Measurements from ENCODE around the gene CLEC14A. TPM values are rescaled to one million over a fixed set of nuclear protein-coding genes. Genes with fewer than 3 reads are reported as not detected.

The CLEC14A gene
- total RNA-seq, 4 donors from 2014 or later = 2.4 to 5.7 (median 5.3) TPM; not detected in 1

GRCh38 chr14:38291681-38292467 lies 36.0 kb upstream of the CLEC14A start:
- Histone ChIP-seq H3K27me3 (no peaks in the 10 kb centered on the region), H3K4me3 (no peak overlapping the region), H3K27ac (no peak overlapping the region), H3K9me3 (no peaks in the 10 kb centered on the region), H3K4me1 (no peaks in the 10 kb centered on the region), H3K36me3 (no peaks in the 10 kb centered on the region)
- TF ChIP-seq, protein P1, sequence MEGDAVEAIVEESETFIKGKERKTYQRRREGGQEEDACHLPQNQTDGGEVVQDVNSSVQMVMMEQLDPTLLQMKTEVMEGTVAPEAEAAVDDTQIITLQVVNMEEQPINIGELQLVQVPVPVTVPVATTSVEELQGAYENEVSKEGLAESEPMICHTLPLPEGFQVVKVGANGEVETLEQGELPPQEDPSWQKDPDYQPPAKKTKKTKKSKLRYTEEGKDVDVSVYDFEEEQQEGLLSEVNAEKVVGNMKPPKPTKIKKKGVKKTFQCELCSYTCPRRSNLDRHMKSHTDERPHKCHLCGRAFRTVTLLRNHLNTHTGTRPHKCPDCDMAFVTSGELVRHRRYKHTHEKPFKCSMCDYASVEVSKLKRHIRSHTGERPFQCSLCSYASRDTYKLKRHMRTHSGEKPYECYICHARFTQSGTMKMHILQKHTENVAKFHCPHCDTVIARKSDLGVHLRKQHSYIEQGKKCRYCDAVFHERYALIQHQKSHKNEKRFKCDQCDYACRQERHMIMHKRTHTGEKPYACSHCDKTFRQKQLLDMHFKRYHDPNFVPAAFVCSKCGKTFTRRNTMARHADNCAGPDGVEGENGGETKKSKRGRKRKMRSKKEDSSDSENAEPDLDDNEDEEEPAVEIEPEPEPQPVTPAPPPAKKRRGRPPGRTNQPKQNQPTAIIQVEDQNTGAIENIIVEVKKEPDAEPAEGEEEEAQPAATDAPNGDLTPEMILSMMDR (IDR thresholded peaks at IDR 0.05) = no peak
- TF ChIP-seq POLR2A (IDR thresholded peaks at IDR 0.05) = no peak
- TF ChIP-seq POLR2AphosphoS5 (IDR thresholded peaks at IDR 0.05) = no peak
- no peak for TF ChIP-seq EP300 (IDR thresholded peaks at IDR 0.05; ENCODE audit: low read depth)
- intact Hi-C loops (cut with DNase I; ENCODE audit: low total_unique reads) (no loop called here), in situ Hi-C loops (cut with MboI; ENCODE audit: low pct_ligation_motif_present in 1 of 4, low pct_unique_long_range_greater_than_20kb in 1 of 4, low sequenced_read_pairs in 3 of 4) (no loop called here)
- DNase-seq = no peak

- Histone ChIP-seq H3K4me3 (no peak overlapping the region), H3K9me3 (no peaks in the 10 kb centered on the region), H3K27ac (no peak overlapping the region), H3K36me3 (no peaks in the 10 kb centered on the region), H3K27me3 (no peaks in the 10 kb centered on the region), H3K4me1 (no peaks in the 10 kb centered on the region)
- WGBS, 2 donors (ENCODE audit: low coverage in 1 of 2) = 6 to 22% methylated on average over 5 of the region's 5 CpGs
- TF ChIP-seq EP300 (IDR thresholded peaks at IDR 0.05; ENCODE audit: low read depth) (no peak), POLR2A (IDR thresholded peaks at IDR 0.05) (no peak), POLR2AphosphoS5 (IDR thresholded peaks at IDR 0.05) (no peak)
- TF ChIP-seq, protein P1 (IDR thresholded peaks at IDR 0.05) = no peak
- intact Hi-C loops (cut with DNase I; ENCODE audit: low total_unique reads) = no loop called here
- in situ Hi-C loops (cut with MboI; ENCODE audit: low pct_ligation_motif_present in 1 of 4, low pct_unique_long_range_greater_than_20kb in 1 of 4, low sequenced_read_pairs in 3 of 4) = no loop called here
- no peak for DNase-seq
Measured at GRCh38 chr14:38290601-38291188, 34.8 kb upstream of the CLEC14A start.

GRCh38 chr14:38286452-38286851 lies 30.6 kb upstream of the CLEC14A start:
- Histone ChIP-seq H3K36me3 (no peaks in the 10 kb centered on the region), H3K9me3 (no peaks in the 10 kb centered on the region), H3K4me1 (no peaks in the 10 kb centered on the region), H3K27me3 (no peaks in the 10 kb centered on the region), H3K4me3 (no peak overlapping the region), H3K27ac (no peak overlapping the region)
- in situ Hi-C loops (cut with MboI; ENCODE audit: low pct_ligation_motif_present in 1 of 4, low pct_unique_long_range_greater_than_20kb in 1 of 4, low sequenced_read_pairs in 3 of 4) (no loop called here), intact Hi-C loops (cut with DNase I; ENCODE audit: low total_unique reads) (no loop called here)
- DNase-seq = no peak
- no peak for TF ChIP-seq POLR2A (IDR thresholded peaks at IDR 0.05)
- TF ChIP-seq EP300 (IDR thresholded peaks at IDR 0.05; ENCODE audit: low read depth) = no peak
- no peak for TF ChIP-seq POLR2AphosphoS5 (IDR thresholded peaks at IDR 0.05)
- TF ChIP-seq, protein P1 (IDR thresholded peaks at IDR 0.05) = no peak

DNA sequence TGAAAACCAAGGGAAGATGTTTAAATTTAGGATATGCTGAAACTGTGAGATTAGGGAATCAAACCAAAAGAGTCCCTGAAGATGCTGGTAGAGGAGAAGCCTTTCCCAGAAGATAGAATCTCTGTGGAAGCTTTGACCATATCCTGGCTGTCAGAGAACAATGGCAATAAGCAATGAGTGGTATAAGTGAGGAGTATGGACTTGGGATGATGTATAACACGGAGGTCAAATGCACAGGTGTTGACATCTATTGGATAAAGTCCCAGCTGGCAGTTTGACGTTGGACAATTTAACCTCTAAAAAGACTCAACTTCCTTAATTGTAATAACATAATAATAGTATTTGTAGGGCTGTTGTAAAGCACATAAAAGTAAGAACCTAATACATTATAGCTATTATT lies 30.1 kb upstream of the CLEC14A start:
- no peak for TF ChIP-seq EP300 (IDR thresholded peaks at IDR 0.05; ENCODE audit: low read depth)
- TF ChIP-seq POLR2AphosphoS5 (IDR thresholded peaks at IDR 0.05) = no peak
- TF ChIP-seq, protein P1 (IDR thresholded peaks at IDR 0.05) = no peak
- no peak for TF ChIP-seq POLR2A (IDR thresholded peaks at IDR 0.05)
- DNase-seq = no peak
- Histone ChIP-seq H3K4me3 (no peak overlapping the region), H3K4me1 (no peaks in the 10 kb centered on the region), H3K36me3 (no peaks in the 10 kb centered on the region), H3K27me3 (no peaks in the 10 kb centered on the region), H3K9me3 (no peaks in the 10 kb centered on the region), H3K27ac (no peak overlapping the region)
- intact Hi-C loops (cut with DNase I; ENCODE audit: low total_unique reads) = no loop called here
- in situ Hi-C loops (cut with MboI; ENCODE audit: low pct_ligation_motif_present in 1 of 4, low pct_unique_long_range_greater_than_20kb in 1 of 4, low sequenced_read_pairs in 3 of 4) = no loop called here
- 42% methylated on average over 2 of the region's 2 CpGs for WGBS, 2 donors (ENCODE audit: low coverage in 1 of 2)

Data from transverse colon (tissue), 4 donors.